ENCODE results near the gene AKAP13.
A peak's percentile ranks its signal among the peaks of the same experiment; 100 is the strongest.
"Not testable (repeated sequence)": the region's sequence is repeated elsewhere in the genome, so short reads cannot be mapped to it uniquely, and the experiment has no call there.

The AKAP13 gene

GRCh38 chr15:85475711-85476110, 95.3 kb downstream of the AKAP13 start:
- no peak for DNase-seq (ENCODE audit: low read depth)
- TF ChIP-seq CTCF (IDR thresholded peaks at IDR 0.05; ENCODE audit: low read depth, low read length, missing control alignments): no peak
- H3K4me3 ChIP-seq (ENCODE audit: low read depth, low read length): no peak overlapping the region
- in situ Hi-C loops (cut with HindIII; ENCODE audit: low sequenced_read_pairs): no loop called here

- TF ChIP-seq CTCF (IDR thresholded peaks at IDR 0.05; ENCODE audit: low read depth, low read length, missing control alignments): no peak
- in situ Hi-C loops (cut with HindIII; ENCODE audit: low sequenced_read_pairs): no loop called here
Measured at GRCh38 chr15:85477061-85477460, 96.7 kb downstream of the AKAP13 start.

GRCh38 chr15:85477730-85478129, 97.3 kb downstream of the AKAP13 start:
- TF ChIP-seq CTCF (IDR thresholded peaks at IDR 0.05; ENCODE audit: low read depth, low read length, missing control alignments): peak; percentile 46
- peak; percentile 55 for DNase-seq (ENCODE audit: low read depth)
- in situ Hi-C loops (cut with HindIII; ENCODE audit: low sequenced_read_pairs): no loop called here
- H3K4me3 ChIP-seq (ENCODE audit: low read depth, low read length): no peak overlapping the region

More at GRCh38 chr15:85477061-85477460, 96.7 kb downstream of the AKAP13 start:
- no peak overlapping the region for H3K4me3 ChIP-seq (ENCODE audit: low read depth, low read length)
- DNase-seq (ENCODE audit: low read depth): no peak

GRCh38 chr15:85479071-85479647, 98.8 kb downstream of the AKAP13 start:
- no peak overlapping the region for H3K4me3 ChIP-seq (ENCODE audit: low read depth, low read length)
- peak; percentile 86 for DNase-seq (ENCODE audit: low read depth)
- no peak for TF ChIP-seq CTCF (IDR thresholded peaks at IDR 0.05; ENCODE audit: low read depth, low read length, missing control alignments)
- in situ Hi-C loops (cut with HindIII; ENCODE audit: low sequenced_read_pairs): no loop called here

GRCh38 chr15:85480923-85481322, 100.5 kb downstream of the AKAP13 start:
- no peak for TF ChIP-seq CTCF (IDR thresholded peaks at IDR 0.05; ENCODE audit: low read depth, low read length, missing control alignments)
- no peak overlapping the region for H3K4me3 ChIP-seq (ENCODE audit: low read depth, low read length)
- in situ Hi-C loops (cut with HindIII; ENCODE audit: low sequenced_read_pairs): no loop called here
- no peak for DNase-seq (ENCODE audit: low read depth)

GRCh38 chr15:85481543-85481942, 101.1 kb downstream of the AKAP13 start:
- H3K4me3 ChIP-seq (ENCODE audit: low read depth, low read length); in situ Hi-C loops (cut with HindIII; ENCODE audit: low sequenced_read_pairs); DNase-seq (ENCODE audit: low read depth): not testable (repeated sequence)

GRCh38 chr15:85482894-85483293, 102.5 kb downstream of the AKAP13 start:
- in situ Hi-C loops (cut with HindIII; ENCODE audit: low sequenced_read_pairs): no loop called here
- TF ChIP-seq CTCF (IDR thresholded peaks at IDR 0.05; ENCODE audit: low read depth, low read length, missing control alignments): no peak
- peak; percentile 69 for DNase-seq (ENCODE audit: low read depth)
- H3K4me3 ChIP-seq (ENCODE audit: low read depth, low read length): no peak overlapping the region

- DNase-seq (ENCODE audit: low read depth); H3K4me3 ChIP-seq (ENCODE audit: low read depth, low read length); in situ Hi-C loops (cut with HindIII; ENCODE audit: low sequenced_read_pairs): not testable (repeated sequence)
Measured at GRCh38 chr15:85483955-85484354, 103.6 kb downstream of the AKAP13 start.

- in situ Hi-C loops (cut with HindIII; ENCODE audit: low sequenced_read_pairs); DNase-seq (ENCODE audit: low read depth); H3K4me3 ChIP-seq (ENCODE audit: low read depth, low read length): not testable (repeated sequence)
Measured at GRCh38 chr15:85484923-85485322, 104.5 kb downstream of the AKAP13 start.
